GM19468 (cell line): ENCODE measurements around the gene ACOT13.
"Not testable (repeated sequence)": the region's sequence is repeated elsewhere in the genome, so short reads cannot be mapped to it uniquely, and the experiment has no call there.

Experiments
- ATAC-seq: cut with Tn5 transposase; IDR thresholded peaks from one replicate; pipeline ENCODE4 v1.9.1; 2021; ENCODE audit warnings: mild to moderate bottlenecking, moderate library complexity, moderate number of reproducible peaks; ENCODE audit not compliant: unreplicated experiment; ENCODE audit errors: extremely low read depth

Gene ACOT13

DNA sequence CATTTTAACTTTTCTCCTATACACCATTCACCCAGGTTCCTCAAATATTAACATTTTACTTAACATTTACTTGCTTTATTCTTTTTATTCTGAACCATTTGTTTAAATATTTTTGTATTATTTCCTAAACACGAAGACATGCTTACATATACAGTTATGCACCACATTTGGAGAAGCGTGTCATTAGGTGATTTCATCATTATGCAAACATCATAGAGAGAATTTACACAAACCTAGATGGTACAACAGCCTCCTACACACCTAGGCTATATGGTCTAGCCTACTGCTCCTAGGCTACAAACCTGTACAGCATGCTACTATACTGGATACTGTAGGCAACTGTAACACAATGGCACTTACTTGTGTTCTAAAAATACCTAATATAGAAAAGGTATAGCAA lies 6.8 kb upstream of the ACOT13 start:
- no peak for ATAC-seq

DNA sequence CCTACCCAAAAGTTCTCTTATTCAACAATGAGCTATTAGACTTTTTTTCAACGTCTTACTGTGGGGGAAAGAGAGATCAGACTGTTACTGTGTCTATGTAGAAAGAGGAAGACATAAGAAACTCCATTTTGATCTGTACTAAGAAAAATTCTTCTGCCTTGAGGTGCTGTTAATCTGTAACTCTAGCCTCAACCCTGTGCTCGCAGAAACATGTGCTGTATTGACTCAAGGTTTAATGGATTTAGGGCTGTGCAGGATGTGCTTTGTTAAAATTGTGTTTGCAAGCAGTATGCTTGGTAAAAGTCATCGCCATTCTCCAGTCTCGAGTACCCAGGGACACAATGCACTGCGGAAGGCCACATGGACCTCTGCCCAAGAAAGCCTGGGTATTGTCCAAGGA lies 5.1 kb upstream of the ACOT13 start:
- ATAC-seq, result not testable (repeated sequence)

DNA sequence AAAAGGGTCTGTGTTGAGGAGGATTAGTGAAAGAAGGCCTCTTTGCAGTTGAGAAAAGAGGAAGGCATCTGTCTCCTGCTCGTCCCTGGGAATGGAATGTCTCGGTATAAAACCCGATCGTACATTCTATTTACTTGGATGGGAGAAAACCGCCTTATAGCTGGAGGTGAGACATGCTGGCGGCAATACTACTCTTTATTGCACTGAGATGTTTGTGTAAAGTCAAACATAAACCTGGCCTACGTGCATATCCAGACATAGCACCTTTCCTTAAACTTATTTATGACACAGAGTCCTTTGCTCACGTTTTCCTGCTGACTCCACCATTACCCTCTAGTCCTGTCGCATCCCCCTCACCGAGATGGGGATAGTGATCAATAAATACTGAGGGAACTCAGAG lies 4.6 kb upstream of the ACOT13 start:
- ATAC-seq, result no peak

DNA sequence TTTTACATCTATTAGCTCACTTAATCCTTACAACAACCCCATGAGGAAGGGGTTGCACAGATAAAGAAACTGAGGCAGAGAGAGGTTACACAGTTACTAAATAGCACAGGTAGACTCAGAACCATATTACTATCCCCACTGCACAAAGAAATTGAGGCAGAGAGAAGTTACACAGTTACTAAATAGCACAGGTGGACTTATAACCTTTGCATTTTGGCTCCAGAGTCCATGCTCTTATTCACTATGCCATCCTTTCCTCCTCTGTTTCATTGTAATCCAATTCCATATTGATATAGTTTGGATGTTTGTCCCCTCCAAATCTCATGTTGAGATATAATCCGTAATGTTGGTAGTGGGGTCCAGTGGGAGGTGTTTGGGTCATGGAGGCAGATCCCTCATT lies 3.7 kb upstream of the ACOT13 start:
- no peak for ATAC-seq

DNA sequence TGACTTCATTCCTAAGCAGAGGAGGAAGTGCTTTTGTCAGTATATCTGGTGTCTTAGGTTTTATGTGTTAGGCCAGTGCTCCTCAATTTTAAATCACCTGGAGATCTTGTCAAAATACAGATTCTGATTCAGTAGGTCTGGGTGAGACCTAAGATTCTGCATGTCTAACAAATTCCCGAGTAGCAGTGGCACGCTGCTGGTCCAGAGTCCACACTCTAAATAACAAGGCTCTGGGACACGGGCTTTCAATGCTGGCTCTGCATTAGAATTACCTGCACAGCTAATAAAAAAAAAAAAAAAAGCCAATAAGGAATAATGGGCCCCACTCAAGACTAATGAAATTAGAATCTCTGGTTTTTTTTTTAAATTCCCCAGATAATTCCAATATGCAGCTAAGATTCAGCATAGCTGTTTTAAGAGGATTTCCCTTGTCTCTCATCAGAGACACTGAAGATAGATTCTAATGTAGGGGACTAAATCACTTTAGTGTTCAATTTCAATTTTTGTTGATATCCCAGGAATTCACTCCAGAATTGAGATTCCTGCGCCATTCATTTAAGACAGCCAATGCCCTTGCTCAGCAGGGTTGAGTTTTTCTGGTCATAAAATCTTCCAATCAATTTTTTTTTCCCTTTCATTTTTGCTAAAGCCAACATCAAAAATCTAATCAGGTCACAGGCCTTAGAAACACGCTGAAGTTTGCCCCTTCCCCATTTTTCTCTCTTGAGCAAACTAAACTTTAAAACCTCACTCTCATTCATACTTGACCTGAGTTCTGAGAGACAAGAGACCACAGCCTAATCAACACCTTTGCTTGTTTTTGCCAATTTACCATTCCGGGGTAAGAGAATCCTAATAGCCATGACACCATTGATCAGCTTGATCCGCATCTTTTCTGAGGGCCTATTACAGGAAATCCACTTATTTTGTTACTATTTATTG lies 2.6 kb upstream of the ACOT13 start:
- no peak for ATAC-seq

DNA sequence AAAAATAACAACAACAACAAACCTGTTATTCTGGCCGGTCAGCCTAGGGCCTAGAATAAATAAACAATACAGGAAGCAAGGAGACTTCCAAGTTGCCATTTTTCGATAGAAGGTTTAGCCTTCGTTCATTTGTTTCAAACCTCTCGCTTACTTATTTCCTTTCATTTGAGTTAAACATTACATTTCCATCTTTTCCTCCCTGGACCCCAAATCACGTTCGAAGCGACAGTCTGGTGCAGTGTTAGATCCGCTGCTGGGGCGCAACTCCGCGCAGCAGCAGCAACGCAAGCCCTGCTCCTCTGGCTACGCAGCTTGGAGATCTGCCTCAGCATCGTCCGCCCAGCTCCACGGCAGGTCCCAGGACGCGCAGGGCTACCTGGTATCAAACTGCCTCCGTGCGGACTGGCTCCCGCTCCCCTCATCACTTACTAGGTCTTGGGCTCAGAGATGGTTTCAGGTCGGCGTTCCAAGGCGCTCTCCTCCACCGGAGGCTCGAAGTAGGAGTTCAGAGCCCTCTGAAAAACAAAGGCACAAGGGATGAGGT lies 708 bp upstream of the ACOT13 start:
- no peak for ATAC-seq

DNA sequence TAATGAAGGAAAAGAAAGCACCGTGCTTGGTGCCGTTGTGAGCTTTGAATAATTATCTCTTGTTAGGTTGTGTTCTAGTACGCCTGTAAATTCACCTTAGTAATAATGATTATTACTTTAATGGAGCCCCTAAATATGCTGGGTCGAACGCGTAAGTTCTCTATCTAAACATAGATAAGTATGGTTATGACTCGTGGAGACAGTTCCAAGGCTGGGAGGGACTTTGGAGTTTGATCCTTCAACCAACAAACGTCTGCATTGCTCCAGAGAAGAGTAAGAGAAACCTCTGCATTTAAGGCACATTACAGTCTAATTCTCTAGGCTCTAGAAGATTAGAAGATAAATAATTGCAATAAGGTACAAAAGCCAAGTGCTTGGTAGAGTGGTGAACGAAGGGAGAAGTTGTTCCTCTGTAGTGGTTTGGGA lies 514 bp downstream of the ACOT13 start:
- ATAC-seq, result no peak

DNA sequence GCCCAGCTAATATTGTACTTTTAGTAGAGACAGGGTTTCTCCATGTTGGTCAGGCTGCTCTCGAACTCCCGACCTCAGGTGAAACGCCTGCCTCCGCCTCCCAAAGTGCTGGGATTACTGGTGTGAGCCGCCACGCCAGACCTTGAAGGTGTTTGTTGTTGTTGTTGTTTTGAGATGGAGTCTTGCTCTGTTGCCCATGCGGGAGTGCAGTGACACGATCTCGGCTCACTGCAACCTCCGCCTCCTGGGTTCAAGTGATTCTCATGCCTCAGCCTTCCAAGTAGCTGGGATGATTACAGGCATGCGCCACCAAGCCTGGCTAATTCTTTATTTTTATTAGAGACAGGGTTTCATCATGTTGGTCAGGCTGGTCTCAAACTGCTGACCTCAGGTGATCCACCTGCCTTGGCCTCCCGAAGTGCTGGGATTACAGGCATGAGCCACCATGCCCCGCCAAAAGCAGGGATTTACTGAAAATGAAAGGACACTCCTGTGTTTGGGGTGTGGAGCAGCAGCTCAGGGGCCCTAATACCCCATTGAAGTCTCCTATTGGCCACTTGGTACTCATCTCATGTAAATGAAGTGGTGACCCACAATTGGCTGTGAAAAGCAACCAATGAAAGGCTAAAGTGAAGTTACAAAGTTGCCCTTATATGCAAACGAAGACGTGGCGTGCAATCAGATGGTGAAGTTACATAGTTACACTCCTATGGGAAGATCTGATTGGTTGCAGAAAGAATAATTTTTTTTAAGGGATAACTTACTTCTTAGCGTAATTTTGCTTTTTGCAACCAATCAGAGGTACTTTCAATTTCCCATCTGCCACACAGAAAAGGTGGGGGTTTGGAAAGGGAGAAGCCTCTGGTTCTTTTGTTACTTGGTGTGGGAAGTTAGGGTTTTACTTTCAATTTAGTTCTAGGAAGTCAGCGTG lies 1.5 kb downstream of the ACOT13 start:
- not testable (repeated sequence) for ATAC-seq

DNA sequence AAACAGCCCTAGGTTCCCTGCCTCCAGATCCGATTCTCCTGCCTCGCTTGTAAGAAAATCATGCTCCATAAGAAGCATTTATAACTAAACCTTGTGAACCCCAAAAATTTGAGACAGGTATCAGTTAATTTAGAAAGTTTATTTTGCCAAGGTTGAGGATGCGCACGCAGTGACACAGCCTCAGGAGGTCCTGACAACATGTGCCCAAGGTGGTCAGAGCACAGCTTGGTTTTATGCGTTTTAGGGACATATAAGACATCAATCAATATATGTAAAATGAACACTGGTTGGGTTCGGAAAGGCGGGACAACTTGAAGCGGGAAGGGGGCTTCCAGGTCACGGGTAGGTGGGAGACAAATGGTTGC lies 2.1 kb downstream of the ACOT13 start:
- ATAC-seq, result no peak

DNA sequence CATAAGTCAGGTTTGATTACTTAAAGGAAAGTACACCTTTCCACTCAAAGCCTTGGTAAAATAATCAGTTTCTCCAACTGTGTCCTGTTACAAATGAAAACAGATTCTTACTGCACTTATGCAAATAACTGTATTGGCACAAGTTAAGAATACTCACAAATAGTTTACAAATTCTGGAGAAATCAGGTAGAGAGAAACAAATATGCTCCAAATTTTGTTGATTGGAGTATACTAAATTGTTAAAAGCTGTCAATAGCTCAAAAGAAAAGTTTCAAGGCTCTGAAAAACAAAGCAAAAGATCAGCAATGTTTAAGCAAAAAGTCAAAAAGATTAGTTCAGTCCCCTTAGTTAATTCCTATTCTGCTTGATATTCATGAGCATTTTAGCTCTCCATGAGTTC lies 3.6 kb downstream of the ACOT13 start:
- not testable (repeated sequence) for ATAC-seq

DNA sequence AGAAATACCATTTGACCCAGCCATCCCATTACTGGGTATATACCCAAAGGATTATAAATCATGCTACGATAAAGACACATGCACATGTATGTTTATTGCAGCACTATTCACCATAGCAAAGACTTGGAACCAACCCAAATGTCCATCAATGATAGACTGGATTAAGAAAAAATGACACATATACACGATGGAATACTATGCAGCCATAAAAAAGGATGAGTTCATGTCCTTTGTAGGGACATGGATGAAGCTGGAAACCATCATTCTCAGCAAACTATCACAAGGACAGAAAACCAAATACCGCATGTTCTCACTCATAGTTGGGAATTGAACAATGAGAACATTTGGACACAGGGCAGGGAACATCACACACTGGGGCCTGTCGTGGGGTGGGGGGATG lies 4.2 kb downstream of the ACOT13 start:
- ATAC-seq, result not testable (repeated sequence)

DNA sequence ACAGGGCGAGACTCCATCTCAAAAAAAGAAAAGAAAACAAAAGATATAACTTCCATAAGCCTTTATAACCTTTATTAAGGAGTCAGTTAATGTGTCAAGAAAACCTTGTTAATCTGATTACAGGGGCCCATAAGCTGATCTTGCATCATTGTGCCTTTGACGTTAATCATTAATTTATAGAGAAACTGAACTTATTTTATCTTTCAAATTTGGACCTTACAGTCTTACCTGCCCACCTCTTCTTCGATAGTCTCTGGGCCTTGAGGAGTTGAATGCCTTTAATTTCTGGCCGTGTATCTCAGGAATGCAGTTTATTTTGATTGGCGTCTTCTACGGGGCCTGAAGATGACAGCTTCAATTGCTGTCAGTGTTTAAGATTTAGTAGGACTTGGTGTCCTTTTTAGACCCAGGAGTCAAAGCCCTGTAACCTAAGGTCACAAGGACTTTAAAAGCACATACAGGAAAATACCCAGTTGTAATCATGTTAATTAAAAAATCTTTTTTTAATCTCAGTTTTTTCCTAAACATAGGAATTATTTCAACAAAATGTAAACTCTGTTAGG lies 5.8 kb downstream of the ACOT13 start:
- ATAC-seq, result no peak

DNA sequence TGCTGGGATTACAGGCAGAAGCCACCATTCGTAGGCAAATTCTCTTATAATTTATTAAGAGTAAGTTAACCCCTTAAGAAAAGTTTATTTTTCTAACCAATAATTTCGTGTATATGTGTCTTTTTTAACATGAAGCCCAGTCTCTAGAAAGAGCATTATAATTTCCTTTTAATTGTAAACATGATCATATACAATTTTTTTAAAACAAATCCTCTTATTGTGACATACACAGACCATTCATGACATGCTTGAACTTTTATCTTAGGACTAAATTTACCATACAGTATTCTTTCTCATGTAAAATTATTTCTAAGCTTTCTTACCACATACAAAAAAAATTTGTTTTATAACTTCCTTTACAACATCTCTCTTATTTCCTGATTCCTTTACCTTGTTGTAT lies 6.7 kb downstream of the ACOT13 start:
- no peak for ATAC-seq

DNA sequence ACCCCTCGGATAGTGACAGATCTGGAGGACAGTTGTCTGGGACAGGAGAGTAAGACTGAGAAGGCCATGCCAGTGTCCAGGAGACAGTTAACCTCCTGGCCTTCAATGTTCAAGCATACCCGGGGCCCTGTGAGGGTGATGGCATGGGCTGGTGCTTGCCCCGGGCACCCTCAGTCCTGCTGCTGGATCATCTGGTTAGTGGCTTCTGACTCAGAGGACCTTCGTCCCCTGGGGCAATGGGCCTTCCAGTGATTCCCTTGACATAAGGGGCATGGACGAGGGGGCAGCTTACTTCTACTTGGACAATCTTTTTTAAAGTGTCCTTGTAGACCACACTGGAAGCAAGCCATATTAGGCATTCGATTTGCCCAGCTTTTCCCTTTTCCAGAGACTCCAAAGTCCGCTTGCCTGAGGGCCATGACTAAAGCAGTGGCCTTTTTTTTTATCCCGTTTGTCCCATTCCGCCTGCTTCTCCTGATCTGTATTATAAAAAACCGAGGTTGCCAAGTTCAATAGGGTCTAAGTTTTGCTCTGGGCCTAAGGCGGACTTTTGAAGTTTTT lies 12.0 kb downstream of the ACOT13 start:
- not testable (repeated sequence) for ATAC-seq

DNA sequence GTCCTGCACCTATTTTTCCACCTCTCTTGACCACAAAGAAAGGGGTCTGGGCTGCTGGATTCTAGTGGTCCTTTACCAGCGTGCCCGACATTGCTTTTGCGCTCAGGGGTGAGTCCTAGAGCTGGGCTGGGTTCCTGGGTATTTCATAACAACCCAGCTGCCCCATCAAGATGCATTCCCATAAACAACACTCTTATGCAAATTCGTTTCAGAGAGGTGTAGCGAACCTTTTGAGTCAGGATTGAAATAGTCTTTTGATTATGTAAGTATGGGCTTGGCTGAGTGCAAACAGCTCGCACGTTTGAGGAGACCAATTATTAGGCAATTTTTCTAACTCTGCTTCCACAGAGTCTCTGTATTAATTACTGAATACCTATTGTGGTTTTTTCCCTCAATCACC lies 13.7 kb downstream of the ACOT13 start:
- ATAC-seq, result no peak

DNA sequence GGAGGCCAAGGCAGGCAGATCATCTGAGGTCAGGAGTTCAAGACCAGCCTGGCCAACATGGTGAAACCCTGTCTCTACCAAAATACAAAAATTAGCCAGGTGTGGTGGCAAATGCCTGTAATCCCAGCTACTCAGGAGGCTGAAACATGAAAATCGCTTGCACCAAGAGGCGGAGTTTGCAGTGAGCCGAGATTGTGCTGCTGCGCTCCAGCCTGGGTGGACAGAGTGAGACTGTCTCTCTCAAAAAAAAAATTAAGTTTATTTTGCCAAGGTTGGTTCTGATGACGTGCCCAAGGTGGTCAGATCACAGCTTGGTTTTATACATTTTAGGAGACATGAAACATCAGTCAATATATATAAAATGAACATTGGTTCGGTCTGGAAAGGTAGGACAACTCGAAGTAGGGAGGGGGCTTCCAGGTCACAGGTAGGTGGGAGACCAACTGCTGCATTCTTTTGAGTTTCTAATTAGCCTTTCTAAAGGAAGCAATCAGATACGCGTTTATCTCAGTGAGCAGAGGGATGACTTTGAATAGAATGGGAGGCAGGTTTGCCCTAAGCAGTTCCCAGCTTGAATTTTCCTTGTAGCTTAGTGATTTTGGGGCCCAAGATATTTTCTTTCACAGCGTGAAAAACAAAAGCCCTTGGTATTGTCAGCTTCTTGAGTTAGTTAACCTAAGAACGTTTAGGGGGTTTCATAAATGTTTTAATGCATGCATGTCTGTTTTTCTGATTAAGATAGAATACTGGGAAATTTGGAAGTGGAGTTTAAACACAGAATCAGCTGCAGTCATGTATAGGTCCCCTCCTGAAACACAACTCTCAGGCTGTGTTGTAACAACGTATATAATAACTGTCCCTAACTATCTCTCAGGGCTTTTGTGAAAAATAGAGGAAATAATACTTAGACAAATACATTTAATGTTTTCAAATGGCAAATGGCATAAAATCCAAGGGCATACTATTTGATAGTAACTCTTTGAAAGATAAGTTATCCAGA lies 16.7 kb downstream of the ACOT13 start:
- no peak for ATAC-seq

DNA sequence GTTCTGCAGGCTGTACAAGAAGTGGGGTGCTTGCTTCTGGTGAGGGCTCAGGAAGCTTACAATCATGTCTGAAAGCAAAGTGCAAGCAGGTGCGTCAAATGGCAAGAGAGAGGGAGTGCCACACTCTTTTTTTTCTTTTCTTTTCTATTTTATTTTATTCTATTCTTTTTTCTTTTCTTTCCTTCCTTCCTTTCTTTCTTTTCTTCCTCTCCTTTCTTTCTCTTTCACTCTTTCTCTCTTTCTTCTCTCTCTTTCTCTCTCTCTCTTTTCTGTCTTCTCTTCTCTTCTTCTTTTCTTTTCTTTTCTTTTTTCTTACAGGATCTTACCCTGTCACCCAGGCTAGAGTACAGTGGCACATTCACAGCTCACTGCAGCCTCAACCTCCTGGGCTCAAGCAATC lies 19.5 kb downstream of the ACOT13 start:
- ATAC-seq, result no peak

DNA sequence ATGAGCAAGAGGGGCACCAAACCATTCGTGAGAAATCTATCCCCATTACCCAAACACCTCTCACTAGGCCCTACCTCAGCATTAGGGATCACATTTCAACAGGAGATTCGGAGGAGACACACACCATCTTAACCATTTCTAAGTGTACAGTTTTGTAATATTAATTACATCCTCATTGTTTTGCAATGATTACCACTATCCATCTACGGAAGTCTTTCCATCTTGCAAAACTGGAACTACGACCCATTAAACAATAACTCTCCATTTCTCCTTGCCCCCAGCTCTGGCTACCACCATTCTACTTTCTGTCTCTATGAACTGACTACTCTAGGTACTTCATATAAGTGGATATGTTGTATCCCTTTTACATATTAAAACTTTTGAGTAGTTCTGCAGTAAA lies 20.1 kb downstream of the ACOT13 start:
- ATAC-seq, result no peak

DNA sequence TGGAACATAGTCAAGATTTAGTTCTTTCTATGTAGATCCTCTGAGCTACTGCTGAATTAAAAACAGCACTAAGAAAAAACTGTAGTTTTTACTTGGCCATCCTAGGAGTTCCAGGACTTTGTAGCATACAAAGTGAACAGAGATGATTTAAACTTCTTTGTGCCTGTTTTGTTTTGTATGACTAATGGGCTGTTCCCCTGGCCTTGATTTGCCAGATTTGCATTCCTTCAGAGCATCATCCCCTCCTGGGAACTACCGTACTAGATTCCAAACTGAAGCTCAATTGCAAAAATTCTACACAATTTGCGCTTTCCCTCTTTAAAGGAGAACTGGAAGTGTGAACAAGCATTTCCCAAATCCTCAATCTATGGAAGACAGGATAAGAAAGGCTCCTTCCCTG lies 23.1 kb downstream of the ACOT13 start:
- ATAC-seq, result no peak
